ENCODE data around the gene PUDP. TPM values are rescaled to one million over a fixed set of nuclear protein-coding genes. Genes with fewer than 3 reads are reported as not detected.

The PUDP gene
- total RNA-seq, 2 experiments from 2014 or later, result 22.0 to 24.4 TPM

GRCh38 chrX:7077241-7078230 lies 70.4 kb downstream of the PUDP start:
- Mint-ChIP-seq H3K9me3 (no peaks in the 10 kb centered on the region), H3K4me1 (peaks cover 11% of the 10 kb centered on the region), H3K4me3 (no peak overlapping the region), H3K27ac (no peak overlapping the region), H3K27me3 (no peaks in the 10 kb centered on the region), H3K36me3 (peaks cover 16% of the 10 kb centered on the region)
- no peak for DNase-seq

GRCh38 chrX:7076245-7076661 lies 71.7 kb downstream of the PUDP start:
- Mint-ChIP-seq H3K27me3 (no peaks in the 10 kb centered on the region), H3K36me3 (peaks cover 10% of the 10 kb centered on the region), H3K4me1 (peaks cover 9% of the 10 kb centered on the region), H3K9me3 (no peaks in the 10 kb centered on the region), H3K27ac (no peak overlapping the region), H3K4me3 (no peak overlapping the region)
- DNase-seq, result no peak

DNA sequence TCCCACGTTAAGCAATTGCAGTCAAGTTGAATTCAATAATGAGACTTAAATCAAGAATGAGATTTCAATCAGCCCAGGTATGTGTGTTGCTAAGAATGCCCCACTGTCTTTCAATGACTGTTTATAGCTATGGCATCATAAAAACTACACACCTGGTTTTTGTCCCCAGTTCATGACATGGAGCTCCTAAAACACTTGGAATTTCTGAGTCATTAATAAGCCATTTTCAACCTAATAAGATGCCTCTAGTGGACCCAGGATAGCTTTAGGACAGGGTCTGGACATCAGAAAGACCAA lies 73.1 kb downstream of the PUDP start:
- no peak overlapping the region for H3K4me3 Mint-ChIP-seq
- H3K9me3 Mint-ChIP-seq, result no peaks in the 10 kb centered on the region
- peaks cover 12% of the 10 kb centered on the region for H3K36me3 Mint-ChIP-seq
- no peak for DNase-seq
- no peak overlapping the region for H3K27ac Mint-ChIP-seq
- no peaks in the 10 kb centered on the region for H3K27me3 Mint-ChIP-seq
- peaks cover 10% of the 10 kb centered on the region for H3K4me1 Mint-ChIP-seq

- H3K27me3 Mint-ChIP-seq, result no peaks in the 10 kb centered on the region
- H3K36me3 Mint-ChIP-seq, result peaks cover 12% of the 10 kb centered on the region
- H3K9me3 Mint-ChIP-seq, result no peaks in the 10 kb centered on the region
- H3K4me3 Mint-ChIP-seq, result no peak overlapping the region
- no peak for DNase-seq
- H3K27ac Mint-ChIP-seq, result no peak overlapping the region
- peaks cover 12% of the 10 kb centered on the region for H3K4me1 Mint-ChIP-seq
These were observed 73.6 kb downstream of the PUDP start for GRCh38 chrX:7074148-7074907.

GRCh38 chrX:7073336-7073735 lies 74.6 kb downstream of the PUDP start:
- Mint-ChIP-seq H3K9me3 (no peaks in the 10 kb centered on the region), H3K27ac (no peak overlapping the region), H3K4me1 (peaks cover 16% of the 10 kb centered on the region), H3K27me3 (no peaks in the 10 kb centered on the region), H3K4me3 (no peak overlapping the region), H3K36me3 (peaks cover 14% of the 10 kb centered on the region)
- DNase-seq, result no peak

DNA sequence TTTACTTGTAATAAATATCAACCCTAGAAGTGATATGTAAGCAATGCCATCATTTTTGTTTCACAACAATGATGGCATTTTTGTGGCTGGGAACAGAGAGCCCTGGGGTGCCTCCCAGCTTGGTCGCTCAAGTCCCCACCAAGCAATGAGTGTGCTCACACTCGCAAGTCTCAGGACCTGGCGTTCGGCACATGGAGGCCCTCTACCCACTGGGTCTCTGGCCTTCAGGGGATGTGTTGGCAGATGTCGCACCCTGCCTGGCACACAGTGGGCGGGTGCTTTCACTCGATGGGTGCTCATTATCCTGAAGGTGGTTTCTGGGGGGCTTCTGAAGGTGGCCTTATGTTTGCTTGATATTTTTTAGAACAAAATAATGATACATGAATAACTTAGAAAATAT lies 75.1 kb downstream of the PUDP start:
- Mint-ChIP-seq H3K27me3 (no peaks in the 10 kb centered on the region), H3K36me3 (peaks cover 15% of the 10 kb centered on the region), H3K27ac (no peak overlapping the region), H3K9me3 (no peaks in the 10 kb centered on the region), H3K4me1 (peaks cover 17% of the 10 kb centered on the region), H3K4me3 (no peak overlapping the region)
- no peak for DNase-seq

GRCh38 chrX:7071390-7071789 lies 76.6 kb downstream of the PUDP start:
- no peak overlapping the region for H3K4me3 Mint-ChIP-seq
- H3K27me3 Mint-ChIP-seq, result no peaks in the 10 kb centered on the region
- H3K9me3 Mint-ChIP-seq, result no peaks in the 10 kb centered on the region
- DNase-seq, result no peak
- peaks cover 16% of the 10 kb centered on the region for H3K4me1 Mint-ChIP-seq
- H3K36me3 Mint-ChIP-seq, result peaks cover 18% of the 10 kb centered on the region
- H3K27ac Mint-ChIP-seq, result no peak overlapping the region

DNA sequence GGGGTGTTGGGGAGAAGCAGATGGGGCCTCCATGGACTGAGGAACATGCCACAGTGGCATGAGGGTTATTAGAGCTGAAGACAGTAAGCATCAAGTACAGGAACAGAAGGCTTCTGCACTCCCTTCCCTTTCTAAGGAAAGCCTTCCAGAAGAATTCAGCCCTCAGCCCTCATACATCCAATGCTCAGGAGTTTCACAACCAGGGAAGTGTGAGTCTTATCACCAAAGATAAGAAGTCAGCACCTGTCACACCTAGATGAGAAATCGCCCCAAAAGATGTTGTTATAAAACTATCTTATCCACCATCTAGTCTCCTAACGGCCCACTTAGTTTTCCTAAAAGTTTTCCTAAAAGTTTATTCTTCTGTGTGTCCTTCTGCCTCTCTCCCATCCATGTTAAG lies 78.4 kb downstream of the PUDP start:
- no peak for DNase-seq
- Mint-ChIP-seq H3K27ac (no peak overlapping the region), H3K4me1 (peaks cover 17% of the 10 kb centered on the region), H3K36me3 (peaks cover 18% of the 10 kb centered on the region), H3K27me3 (no peaks in the 10 kb centered on the region), H3K9me3 (no peaks in the 10 kb centered on the region), H3K4me3 (no peak overlapping the region)

- DNase-seq, result no peak
- Mint-ChIP-seq H3K27ac (no peak overlapping the region), H3K27me3 (no peaks in the 10 kb centered on the region), H3K9me3 (no peaks in the 10 kb centered on the region), H3K4me3 (no peak overlapping the region), H3K36me3 (peaks cover 14% of the 10 kb centered on the region), H3K4me1 (peaks cover 14% of the 10 kb centered on the region)
These were observed 79.0 kb downstream of the PUDP start for GRCh38 chrX:7068939-7069367.

GRCh38 chrX:7067256-7067655 lies 80.7 kb downstream of the PUDP start:
- H3K27me3 Mint-ChIP-seq, result no peaks in the 10 kb centered on the region
- H3K9me3 Mint-ChIP-seq, result no peaks in the 10 kb centered on the region

GRCh38 chrX:7065473-7065872 lies 82.5 kb downstream of the PUDP start:
- Mint-ChIP-seq H3K9me3 (no peaks in the 10 kb centered on the region), H3K4me1 (peaks cover 13% of the 10 kb centered on the region), H3K4me3 (no peak overlapping the region), H3K36me3 (peaks cover 14% of the 10 kb centered on the region), H3K27me3 (no peaks in the 10 kb centered on the region), H3K27ac (no peak overlapping the region)
- DNase-seq, result no peak

More at GRCh38 chrX:7067256-7067655, 80.7 kb downstream of the PUDP start:
- no peak for DNase-seq
- H3K36me3 Mint-ChIP-seq, result peaks cover 13% of the 10 kb centered on the region
- no peak overlapping the region for H3K4me3 Mint-ChIP-seq
- H3K4me1 Mint-ChIP-seq, result peaks cover 14% of the 10 kb centered on the region
- no peak overlapping the region for H3K27ac Mint-ChIP-seq

DNA sequence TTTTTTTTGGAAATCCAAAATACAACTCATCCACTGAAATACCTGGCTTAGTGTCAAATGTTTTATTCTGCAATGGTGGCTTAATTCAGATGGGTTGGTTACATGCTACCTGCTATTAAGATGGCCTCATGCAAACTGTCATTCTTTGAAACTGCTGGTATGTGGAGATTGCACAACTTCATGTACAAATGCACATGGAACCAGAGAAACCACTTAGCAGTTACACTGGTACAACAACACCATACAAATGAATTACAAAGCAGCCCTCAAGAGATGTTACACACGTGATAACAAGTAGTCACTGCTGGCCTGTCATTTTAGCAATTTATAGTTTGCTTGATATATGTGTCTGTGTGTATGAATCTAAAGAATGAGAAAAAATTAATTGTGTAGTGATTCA lies 85.0 kb downstream of the PUDP start:
- Mint-ChIP-seq H3K9me3 (no peaks in the 10 kb centered on the region), H3K27ac (no peak overlapping the region), H3K36me3 (peaks cover 14% of the 10 kb centered on the region), H3K4me3 (no peak overlapping the region), H3K4me1 (peaks cover 4% of the 10 kb centered on the region), H3K27me3 (no peaks in the 10 kb centered on the region)
- DNase-seq, result no peak

DNA sequence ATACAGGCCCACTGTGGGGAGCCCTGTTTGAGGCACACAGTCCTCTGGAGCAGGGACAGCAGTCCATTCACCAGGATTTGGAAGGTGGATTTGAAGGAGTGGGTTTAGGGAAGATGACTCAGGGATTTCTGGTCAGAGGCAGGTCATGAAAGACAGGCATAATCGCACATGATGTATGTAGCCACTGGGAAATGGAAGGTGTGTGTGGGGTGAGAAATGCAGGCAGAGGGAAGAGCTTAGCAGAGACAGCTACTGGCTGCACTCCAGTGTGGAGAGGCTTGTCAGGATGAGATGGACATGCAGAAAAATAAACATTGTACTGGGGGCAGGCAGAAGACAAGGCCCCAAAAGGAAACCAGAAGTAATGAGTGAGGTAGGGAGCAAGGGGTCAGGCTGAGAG lies 85.7 kb downstream of the PUDP start:
- H3K36me3 Mint-ChIP-seq, result peaks cover 16% of the 10 kb centered on the region
- H3K27ac Mint-ChIP-seq, result no peak overlapping the region
- H3K4me1 Mint-ChIP-seq, result peaks cover 4% of the 10 kb centered on the region
- DNase-seq, result no peak
- H3K27me3 Mint-ChIP-seq, result no peaks in the 10 kb centered on the region
- H3K9me3 Mint-ChIP-seq, result no peaks in the 10 kb centered on the region
- no peak overlapping the region for H3K4me3 Mint-ChIP-seq

- Mint-ChIP-seq H3K27ac (no peak overlapping the region), H3K9me3 (no peaks in the 10 kb centered on the region), H3K27me3 (no peaks in the 10 kb centered on the region), H3K4me3 (no peak overlapping the region), H3K4me1 (peaks cover 4% of the 10 kb centered on the region), H3K36me3 (peaks cover 16% of the 10 kb centered on the region)
- no peak for DNase-seq
These were observed 86.5 kb downstream of the PUDP start for GRCh38 chrX:7061429-7061828.

DNA sequence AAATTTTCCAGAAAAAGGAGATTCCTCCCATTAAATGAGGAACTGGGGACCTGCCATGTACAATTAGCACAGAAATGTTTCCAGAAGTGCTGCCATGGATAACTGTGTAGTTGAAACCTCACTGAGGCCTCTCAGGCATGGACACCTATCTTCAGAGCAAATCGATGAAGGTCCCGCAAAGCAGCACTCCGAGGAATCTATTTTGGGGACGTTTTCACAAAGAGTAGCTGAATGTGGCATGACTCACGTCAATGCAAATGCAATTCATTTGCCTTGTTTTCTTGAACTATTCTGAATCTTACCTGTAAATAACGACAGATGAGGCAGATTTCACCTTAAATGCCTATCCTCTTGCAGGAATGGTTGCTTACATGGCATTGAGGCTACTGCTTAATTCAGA lies 87.5 kb downstream of the PUDP start:
- H3K27me3 Mint-ChIP-seq, result no peaks in the 10 kb centered on the region
- H3K4me1 Mint-ChIP-seq, result peaks cover 7% of the 10 kb centered on the region
- DNase-seq, result no peak
- no peak overlapping the region for H3K27ac Mint-ChIP-seq
- H3K36me3 Mint-ChIP-seq, result peaks cover 16% of the 10 kb centered on the region
- no peaks in the 10 kb centered on the region for H3K9me3 Mint-ChIP-seq
- H3K4me3 Mint-ChIP-seq, result no peak overlapping the region
